ENCODE results near the gene CLRN3. TPM values are rescaled to one million over a fixed set of nuclear protein-coding genes. Genes with fewer than 3 reads are reported as not detected.
A peak's percentile ranks its signal among the peaks of the same experiment; 100 is the strongest.

Gene CLRN3, protein sequence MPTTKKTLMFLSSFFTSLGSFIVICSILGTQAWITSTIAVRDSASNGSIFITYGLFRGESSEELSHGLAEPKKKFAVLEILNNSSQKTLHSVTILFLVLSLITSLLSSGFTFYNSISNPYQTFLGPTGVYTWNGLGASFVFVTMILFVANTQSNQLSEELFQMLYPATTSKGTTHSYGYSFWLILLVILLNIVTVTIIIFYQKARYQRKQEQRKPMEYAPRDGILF
- not detected for total RNA-seq

DNA sequence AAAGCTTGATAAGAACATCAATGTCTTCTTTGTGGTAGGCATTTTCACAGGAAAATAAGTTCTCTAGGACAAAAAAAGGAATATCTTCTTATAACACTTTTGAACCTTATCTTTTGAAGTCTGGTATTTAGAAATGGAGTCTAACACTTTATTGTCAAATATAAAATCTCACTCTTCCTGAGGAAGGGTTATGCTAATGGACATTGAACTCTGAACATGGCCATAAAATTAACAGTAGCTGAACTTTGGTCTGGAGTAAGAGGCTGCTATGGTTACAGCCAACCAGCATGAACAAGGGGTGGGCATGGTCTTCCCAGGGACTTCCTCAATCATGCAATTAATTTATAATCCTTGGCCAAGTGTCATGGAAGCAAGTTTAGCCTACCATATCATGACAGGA is at the start of gene CLRN3:
TSS of gene CLRN3 (minus strand) at position 199 of the 400 bp plus-strand sequence. CDS start at position 42, 157 bp downstream.
- Histone ChIP-seq H3K4me1 (replicated peaks in 1 of 2) (no peaks in the 10 kb centered on the region), H3K27ac (no peak within 1 kb of the TSS), H3K4me3 (no peak within 1 kb of the TSS)
- ATAC-seq (replicated peaks in 6 of 8), result no peak
- in situ Hi-C loops (cut with MboI; ENCODE audit: low pct_unique_long_range_greater_than_20kb in 2 of 9, low sequenced_read_pairs in 9 of 9, unreplicated experiment in 9 of 9), result no loop called here

DNA sequence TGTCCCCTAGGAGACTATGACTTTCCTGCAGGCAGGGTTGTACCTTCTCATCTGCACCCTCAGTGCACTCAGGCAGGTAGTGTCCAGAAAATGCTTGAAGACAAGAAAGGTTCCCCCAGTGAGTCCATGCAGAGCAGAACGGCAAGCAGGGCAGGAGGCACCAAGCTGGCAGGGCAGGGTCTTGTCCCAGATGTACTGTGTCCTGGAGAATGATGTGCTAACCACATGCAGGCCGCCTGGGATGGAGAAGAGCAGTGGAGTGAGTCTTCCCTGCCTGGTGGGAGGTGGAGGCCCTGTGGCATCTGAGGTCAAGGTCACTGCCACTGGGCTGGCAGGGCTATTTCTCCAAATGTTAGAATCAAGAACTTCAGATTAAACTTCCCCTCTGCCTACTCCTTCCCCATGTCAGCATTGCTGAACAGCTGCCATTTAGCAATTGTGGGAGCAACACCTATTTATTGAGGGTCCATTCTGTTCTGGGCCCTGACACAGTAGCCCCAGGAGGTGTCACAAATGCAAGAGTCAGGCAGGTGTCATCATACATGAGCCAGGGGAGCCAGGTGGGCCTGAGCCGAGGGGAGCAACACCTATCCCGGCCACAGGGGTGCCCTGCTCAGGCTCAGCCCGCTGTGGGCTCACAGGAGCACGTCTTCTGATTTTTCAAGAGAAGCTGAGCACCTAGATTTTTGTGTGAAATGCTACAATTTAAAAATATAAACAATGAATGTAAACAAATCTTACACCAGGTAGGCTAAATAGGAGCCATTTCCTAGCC is 48.3 kb upstream of the CLRN3 start:
- in situ Hi-C loops (cut with MboI; ENCODE audit: low pct_unique_long_range_greater_than_20kb in 2 of 9, low sequenced_read_pairs in 9 of 9, unreplicated experiment in 9 of 9), result no loop called here
- H3K4me3 ChIP-seq, result no peak overlapping the region
- no peak overlapping the region for H3K27ac ChIP-seq
- WGBS, 10 experiments, result 28 to 100% (median 71%) methylated on average over 2 to 5 of the region's 6 CpGs; no CpG with 5 or more reads in 5 of the 10 experiments
- ATAC-seq (replicated peaks in 6 of 8), result no peak
- H3K4me1 ChIP-seq (replicated peaks in 1 of 2), result peaks cover 25 to 27% of the 10 kb centered on the region in 2 donors

DNA sequence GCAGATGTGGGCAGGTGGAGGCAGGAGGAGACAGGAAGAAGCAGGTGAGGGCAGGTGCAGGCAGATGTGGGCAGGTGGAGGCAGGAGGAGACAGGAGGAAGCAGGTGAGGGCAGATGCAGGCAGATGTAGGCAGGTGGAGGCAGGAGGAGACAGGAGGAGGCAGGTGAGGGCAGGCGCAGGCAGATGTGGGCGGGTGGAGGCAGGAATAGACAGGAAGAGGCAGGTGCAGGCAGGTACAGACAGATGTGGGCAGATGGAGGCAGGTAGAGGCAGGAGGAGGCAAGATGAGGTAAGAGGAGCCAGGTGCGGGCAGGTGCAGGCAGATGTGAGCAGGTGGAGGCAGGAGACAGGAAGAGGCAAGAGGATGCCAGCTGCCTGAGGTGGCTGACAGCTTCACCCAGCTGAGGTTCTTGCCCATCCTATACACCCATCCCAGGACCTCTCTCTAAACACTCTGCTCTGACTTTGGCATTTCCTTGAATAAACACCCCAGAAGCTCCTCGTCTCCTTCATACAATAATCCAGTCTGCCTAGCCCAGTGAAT is 47.1 kb upstream of the CLRN3 start:
- in situ Hi-C loops (cut with MboI; ENCODE audit: low pct_unique_long_range_greater_than_20kb in 2 of 9, low sequenced_read_pairs in 9 of 9, unreplicated experiment in 9 of 9), result no loop called here
- Histone ChIP-seq H3K4me3 (no peak overlapping the region), H3K4me1 (replicated peaks in 1 of 2) (peaks cover 24 to 26% of the 10 kb centered on the region in 2 donors), H3K27ac (no peak overlapping the region)
- 73 to 100% (median 100%) methylated on average over 1 to 2 of the region's 4 CpGs; no CpG with 5 or more reads in 4 of the 10 experiments for WGBS, 10 experiments
- no peak for ATAC-seq (replicated peaks in 6 of 8)

DNA sequence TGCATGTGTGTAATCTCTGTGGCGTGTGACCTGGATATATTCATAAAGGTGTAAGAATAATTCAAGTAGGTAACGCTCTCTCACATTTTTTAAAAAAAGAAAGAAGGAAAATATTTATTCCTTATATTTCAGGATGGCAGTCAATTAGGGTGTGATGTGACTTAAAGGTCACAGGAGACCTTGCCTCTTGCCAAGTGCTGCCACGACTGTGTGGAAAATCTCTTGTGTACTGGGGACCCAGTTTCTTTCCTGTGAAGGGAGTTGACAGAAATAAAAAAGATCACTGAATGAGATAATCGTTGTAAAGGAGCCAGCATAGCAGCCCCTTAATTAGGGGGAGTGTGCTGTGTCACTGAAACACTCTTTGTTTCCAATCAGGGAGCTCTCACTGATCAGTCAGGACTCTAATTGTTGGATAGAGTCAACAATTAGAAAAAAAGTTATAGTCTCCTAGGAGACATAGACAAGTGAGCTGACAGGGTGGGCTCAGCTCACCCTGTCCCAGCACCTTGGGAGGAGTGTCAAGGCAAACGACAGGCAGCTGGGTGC is 45.2 kb upstream of the CLRN3 start:
- ATAC-seq (replicated peaks in 6 of 8), result peak in 5 of 8 experiments; percentile 49 to 61 (median 56)
- Histone ChIP-seq H3K4me1 (replicated peaks in 1 of 2) (peaks cover 22 to 26% of the 10 kb centered on the region in 2 donors), H3K4me3 (no peak overlapping the region), H3K27ac (no peak overlapping the region)
- in situ Hi-C loops (cut with MboI; ENCODE audit: low pct_unique_long_range_greater_than_20kb in 2 of 9, low sequenced_read_pairs in 9 of 9, unreplicated experiment in 9 of 9), result no loop called here
- 6 to 100% (median 50%) methylated on average over 1 to 4 of the region's 5 CpGs; no CpG with 5 or more reads in 1 of the 10 experiments for WGBS, 10 experiments

DNA sequence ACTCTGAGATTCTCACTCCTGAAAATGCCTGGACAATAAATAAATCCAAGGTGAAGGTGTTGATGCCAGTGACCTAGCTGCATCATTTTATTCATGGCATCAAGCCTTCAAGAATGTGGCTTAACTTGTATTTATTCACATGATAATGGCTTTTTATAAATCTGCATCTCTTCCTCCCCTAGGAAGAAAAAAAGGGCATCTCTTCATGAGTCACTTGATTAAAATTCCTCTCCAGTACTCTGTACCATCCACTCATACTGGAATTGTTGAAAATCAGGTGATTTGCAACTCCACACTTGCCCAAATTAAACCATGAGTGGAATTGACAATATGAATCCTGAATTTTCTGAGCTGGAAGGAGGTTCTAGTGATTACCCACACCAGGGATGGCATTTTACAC is 44.3 kb upstream of the CLRN3 start:
- peak in 4 of 8 experiments; percentile 31 to 85 (median 62) for ATAC-seq (replicated peaks in 6 of 8)
- H3K4me1 ChIP-seq (replicated peaks in 1 of 2), result peaks cover 22 to 26% of the 10 kb centered on the region in 2 donors
- no peak overlapping the region for H3K27ac ChIP-seq
- H3K4me3 ChIP-seq, result no peak overlapping the region
- in situ Hi-C loops (cut with MboI; ENCODE audit: low pct_unique_long_range_greater_than_20kb in 2 of 9, low sequenced_read_pairs in 9 of 9, unreplicated experiment in 9 of 9), result no loop called here

DNA sequence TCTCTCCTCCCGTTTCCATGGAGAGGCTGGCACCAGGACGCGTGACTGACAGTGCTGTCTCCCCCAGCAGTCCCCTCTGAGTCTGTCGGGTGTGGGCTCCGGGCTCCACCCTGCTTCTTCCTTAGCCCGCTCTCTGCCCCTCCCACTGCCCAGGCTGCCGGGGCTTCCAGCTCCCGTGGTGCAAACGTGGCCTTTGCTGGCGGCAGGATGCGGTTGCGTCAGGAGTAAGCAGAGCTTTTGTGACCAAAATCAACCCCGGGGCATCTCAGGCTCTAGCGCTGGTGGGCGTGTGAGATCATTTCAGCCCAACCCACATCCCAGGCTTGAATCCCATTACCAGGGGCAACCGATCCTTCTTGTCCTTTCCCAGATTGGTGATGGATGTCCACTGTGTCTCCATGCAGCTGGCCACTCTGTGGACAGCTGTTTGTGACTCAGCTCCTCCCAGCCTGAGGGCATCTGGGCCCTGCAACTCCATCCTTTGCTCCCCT is 42.4 kb upstream of the CLRN3 start:
- in situ Hi-C loops (cut with MboI; ENCODE audit: low pct_unique_long_range_greater_than_20kb in 2 of 9, low sequenced_read_pairs in 9 of 9, unreplicated experiment in 9 of 9), result no loop called here
- H3K4me3 ChIP-seq, result no peak overlapping the region
- peaks cover 22 to 26% of the 10 kb centered on the region in 2 donors for H3K4me1 ChIP-seq (replicated peaks in 1 of 2)
- peak overlapping the region in 1 of 2 donors; percentile 54 for H3K27ac ChIP-seq
- 40 to 76% (median 67%) methylated on average over 3 to 10 of the region's 16 CpGs; no CpG with 5 or more reads in 6 of the 10 experiments for WGBS, 10 experiments
- ATAC-seq (replicated peaks in 6 of 8), result peak in 5 of 8 experiments; percentile 80 to 88 (median 84)

DNA sequence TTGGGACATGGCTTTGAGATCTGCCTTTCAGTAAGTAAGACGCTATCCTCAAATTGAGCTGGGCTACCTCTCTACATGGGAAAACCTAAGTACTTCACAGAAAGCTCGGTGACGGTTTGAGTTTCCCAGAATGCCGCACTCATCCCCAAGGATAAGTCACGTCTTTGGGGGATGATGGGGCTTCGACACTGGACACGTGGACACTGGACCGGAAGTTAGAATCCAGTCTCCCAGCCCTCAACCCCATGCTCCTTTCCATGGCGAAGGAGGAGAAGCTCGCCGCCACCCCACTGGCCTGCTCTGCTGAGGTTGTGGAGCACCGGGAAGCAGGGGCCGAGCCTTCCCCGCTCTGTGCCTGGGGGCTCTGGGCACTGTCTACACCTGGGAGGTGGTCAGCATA is 41.6 kb upstream of the CLRN3 start:
- in situ Hi-C loops (cut with MboI; ENCODE audit: low pct_unique_long_range_greater_than_20kb in 2 of 9, low sequenced_read_pairs in 9 of 9, unreplicated experiment in 9 of 9), result no loop called here
- WGBS, 10 experiments, result 60 to 100% (median 91%) methylated on average over 1 to 9 of the region's 14 CpGs; no CpG with 5 or more reads in 3 of the 10 experiments
- no peak overlapping the region for H3K27ac ChIP-seq
- H3K4me1 ChIP-seq (replicated peaks in 1 of 2), result peaks cover 22 to 26% of the 10 kb centered on the region in 2 donors
- no peak overlapping the region for H3K4me3 ChIP-seq
- ATAC-seq (replicated peaks in 6 of 8), result no peak

DNA sequence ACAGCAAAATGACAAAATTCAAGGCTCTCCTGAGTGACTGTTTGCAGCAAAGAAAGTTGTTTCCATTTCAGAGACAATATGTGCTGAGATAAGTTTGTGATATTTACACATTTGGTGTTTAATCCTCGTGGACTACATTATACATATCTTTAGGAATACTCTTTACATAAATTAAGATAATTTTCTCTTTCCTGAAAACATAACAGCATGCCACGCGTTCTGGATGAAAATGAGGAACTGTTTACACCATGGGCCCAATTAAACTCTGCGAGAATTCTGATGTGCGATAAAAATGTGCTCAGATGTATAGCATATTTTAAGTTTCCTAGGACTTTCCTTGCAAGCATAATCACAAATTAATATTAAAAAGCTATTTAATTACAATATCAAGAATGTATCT is 40.5 kb upstream of the CLRN3 start:
- WGBS, 10 experiments, result 38 to 100% (median 87%) methylated on average over 1 to 5 of the region's 5 CpGs; no CpG with 5 or more reads in 3 of the 10 experiments
- in situ Hi-C loops (cut with MboI; ENCODE audit: low pct_unique_long_range_greater_than_20kb in 2 of 9, low sequenced_read_pairs in 9 of 9, unreplicated experiment in 9 of 9), result no loop called here
- peak in 1 of 8 experiments; percentile 44 for ATAC-seq (replicated peaks in 6 of 8)
- H3K4me3 ChIP-seq, result no peak overlapping the region
- no peak overlapping the region for H3K27ac ChIP-seq
- H3K4me1 ChIP-seq (replicated peaks in 1 of 2), result peaks cover 26 to 29% of the 10 kb centered on the region in 2 donors

DNA sequence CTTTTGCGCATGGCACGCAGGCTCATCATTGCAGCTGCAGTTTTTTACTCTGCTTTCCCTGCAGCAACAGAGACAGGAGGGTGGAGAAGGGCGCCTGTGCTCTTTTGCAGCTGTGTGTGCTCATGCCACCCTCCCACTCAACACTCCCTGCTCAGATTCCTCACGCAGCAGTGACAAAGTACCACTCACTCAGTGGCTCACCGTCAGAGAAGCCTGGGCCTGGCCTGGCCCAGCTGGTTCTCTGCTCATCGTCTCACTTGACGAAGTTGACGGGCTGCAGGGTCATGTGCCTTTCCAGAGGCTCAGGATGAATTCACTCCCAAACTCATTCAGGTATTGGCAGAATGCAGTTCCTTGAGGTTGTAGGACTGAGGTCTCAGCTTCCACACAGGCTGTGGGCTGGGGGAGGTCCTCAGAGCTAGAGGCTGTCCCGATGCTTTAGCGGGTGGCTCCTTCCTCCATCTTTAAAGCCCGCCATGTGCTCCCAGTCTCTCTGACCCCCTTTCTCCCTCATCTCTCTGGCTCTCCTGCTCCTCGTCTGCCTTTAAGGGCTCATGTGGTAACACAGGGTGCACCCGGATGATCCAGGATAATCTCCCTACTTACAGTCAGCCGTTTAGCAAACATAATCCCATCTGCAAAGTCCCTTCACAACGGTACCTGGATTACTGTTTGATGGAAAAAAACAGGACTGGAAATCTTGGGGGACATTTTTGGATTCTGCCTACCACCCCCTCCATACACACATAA is 40.0 kb upstream of the CLRN3 start:
- no peak overlapping the region for H3K27ac ChIP-seq
- in situ Hi-C loops (cut with MboI; ENCODE audit: low pct_unique_long_range_greater_than_20kb in 2 of 9, low sequenced_read_pairs in 9 of 9, unreplicated experiment in 9 of 9), result no loop called here
- H3K4me1 ChIP-seq (replicated peaks in 1 of 2), result peaks cover 22 to 25% of the 10 kb centered on the region in 2 donors
- no peak for ATAC-seq (replicated peaks in 6 of 8)
- WGBS, 10 experiments, result 44 to 100% (median 83%) methylated on average over 1 to 10 of the region's 15 CpGs; no CpG with 5 or more reads in 2 of the 10 experiments
- no peak overlapping the region for H3K4me3 ChIP-seq

DNA sequence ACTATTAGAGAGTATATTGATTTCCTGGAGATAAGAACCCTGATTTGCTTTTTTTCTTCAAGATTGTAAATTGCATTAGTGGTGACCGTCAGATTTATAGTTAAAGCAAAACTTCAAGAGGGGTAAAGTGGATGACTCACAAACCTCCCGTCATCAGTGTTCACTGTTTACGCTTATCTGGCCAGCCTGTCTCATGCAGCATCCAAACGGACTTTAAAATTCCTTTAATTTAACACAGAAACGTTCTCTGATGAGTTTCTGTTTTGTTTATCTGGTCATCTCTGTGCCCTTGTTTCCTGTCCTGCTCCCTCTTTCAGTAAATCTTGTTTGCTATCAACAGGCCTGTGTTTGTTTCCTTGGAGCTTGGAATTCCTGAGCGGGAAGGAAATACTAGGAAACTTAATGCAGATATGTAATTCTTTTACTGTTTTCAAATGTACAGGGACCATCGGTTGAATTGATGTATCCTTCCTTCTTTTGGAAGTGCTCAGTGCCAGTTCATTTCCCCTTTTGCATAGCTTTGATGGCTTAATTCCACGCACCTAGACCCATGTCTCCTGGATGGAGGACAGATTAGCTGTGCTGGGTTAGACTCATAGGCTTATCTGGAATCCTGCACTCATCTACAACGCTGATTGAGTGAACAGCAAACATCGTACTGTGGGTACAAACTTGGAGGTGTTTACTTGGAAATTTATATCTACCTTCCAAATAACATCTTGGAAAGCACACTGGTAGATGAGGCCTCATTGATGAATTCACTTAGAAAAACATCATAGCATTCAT is 35.5 kb upstream of the CLRN3 start:
- in situ Hi-C loops (cut with MboI; ENCODE audit: low pct_unique_long_range_greater_than_20kb in 2 of 9, low sequenced_read_pairs in 9 of 9, unreplicated experiment in 9 of 9), result no loop called here
- WGBS, 10 experiments, result 20 to 77% (median 53%) methylated on average over 4 to 10 of the region's 10 CpGs
- ATAC-seq (replicated peaks in 6 of 8), result peak in 6 of 8 experiments; percentile 28 to 88 (median 64)
- H3K4me3 ChIP-seq, result no peak overlapping the region
- H3K4me1 ChIP-seq (replicated peaks in 1 of 2), result peaks cover 0 to 11% of the 10 kb centered on the region in 2 donors
- no peak overlapping the region for H3K27ac ChIP-seq

DNA sequence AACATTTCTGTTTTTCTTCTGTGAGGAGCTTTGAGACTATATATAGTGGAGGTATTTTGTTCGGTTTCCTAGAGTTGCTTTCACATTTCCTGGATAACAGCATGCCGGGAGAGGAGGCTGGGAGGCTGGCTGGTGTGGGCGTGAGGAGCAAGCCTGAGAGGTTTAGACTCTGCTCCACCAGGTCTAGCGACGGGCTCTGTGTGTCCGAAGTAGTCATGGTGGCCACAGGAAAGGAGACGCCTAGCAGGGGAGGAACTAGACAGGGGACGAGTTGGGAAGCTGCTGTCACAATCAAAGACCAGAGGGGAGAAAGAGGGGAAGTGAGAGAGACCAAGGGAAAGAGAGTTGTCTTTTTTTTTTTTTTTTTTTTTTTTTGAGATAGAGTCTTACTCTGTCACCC is 33.7 kb upstream of the CLRN3 start:
- in situ Hi-C loops (cut with MboI; ENCODE audit: low pct_unique_long_range_greater_than_20kb in 2 of 9, low sequenced_read_pairs in 9 of 9, unreplicated experiment in 9 of 9), result no loop called here
- no peak for ATAC-seq (replicated peaks in 6 of 8)
- Histone ChIP-seq H3K4me1 (replicated peaks in 1 of 2) (peaks cover 0 to 11% of the 10 kb centered on the region in 2 donors), H3K27ac (no peak overlapping the region), H3K4me3 (no peak overlapping the region)
- 20 to 100% (median 69%) methylated on average over 1 to 7 of the region's 8 CpGs; no CpG with 5 or more reads in 2 of the 10 experiments for WGBS, 10 experiments

Measured in motor neuron (in vitro differentiated cells).